Measurements from ENCODE around the gene SIX5.

Gene SIX5

GRCh38 chr19:45780448-45781213, 11.6 kb upstream of the SIX5 start:
- no peak for DNase-seq (ENCODE audit: low read depth)
- H3K4me3 ChIP-seq (replicated peaks; ENCODE audit: low read depth, low read length) = no peak overlapping the region
- no peak for TF ChIP-seq CTCF (IDR thresholded peaks at IDR 0.05; ENCODE audit: low read length, missing control alignments)

GRCh38 chr19:45780146-45780447, 11.0 kb upstream of the SIX5 start:
- no peak overlapping the region for H3K4me3 ChIP-seq (replicated peaks; ENCODE audit: low read depth, low read length)
- TF ChIP-seq CTCF (IDR thresholded peaks at IDR 0.05; ENCODE audit: low read length, missing control alignments) = no peak
- DNase-seq (ENCODE audit: low read depth) = no peak

- no peak overlapping the region for H3K4me3 ChIP-seq (replicated peaks; ENCODE audit: low read depth, low read length)
- peak; percentile 17 for TF ChIP-seq CTCF (IDR thresholded peaks at IDR 0.05; ENCODE audit: low read length, missing control alignments)
These were observed 10.4 kb upstream of the SIX5 start for GRCh38 chr19:45779231-45780145.

GRCh38 chr19:45778010-45778661, 9.1 kb upstream of the SIX5 start:
- no peak for DNase-seq (ENCODE audit: low read depth)
- TF ChIP-seq CTCF (IDR thresholded peaks at IDR 0.05; ENCODE audit: low read length, missing control alignments) = no peak
- no peak overlapping the region for H3K4me3 ChIP-seq (replicated peaks; ENCODE audit: low read depth, low read length)

More at GRCh38 chr19:45779231-45780145, 10.4 kb upstream of the SIX5 start:
- DNase-seq (ENCODE audit: low read depth) = peak; percentile 43

- no peak for TF ChIP-seq CTCF (IDR thresholded peaks at IDR 0.05; ENCODE audit: low read length, missing control alignments)
- H3K4me3 ChIP-seq (replicated peaks; ENCODE audit: low read depth, low read length) = no peak overlapping the region
- no peak for DNase-seq (ENCODE audit: low read depth)
These were observed 8.4 kb upstream of the SIX5 start for GRCh38 chr19:45777395-45777961.

GRCh38 chr19:45774765-45775164, 5.7 kb upstream of the SIX5 start:
- no peak for DNase-seq (ENCODE audit: low read depth)
- no peak for TF ChIP-seq CTCF (IDR thresholded peaks at IDR 0.05; ENCODE audit: low read length, missing control alignments)
- no peak overlapping the region for H3K4me3 ChIP-seq (replicated peaks; ENCODE audit: low read depth, low read length)
